ENCODE results near the gene NTRK1. TPM values are rescaled to one million over a fixed set of nuclear protein-coding genes. Genes with fewer than 3 reads are reported as not detected.

The NTRK1 gene
- total RNA-seq, 1 donor from 2014 or later, result not detected

GRCh38 chr1:156873659-156874058 is 13.0 kb downstream of the NTRK1 start:
- DNase-seq (ENCODE audit: low read depth), result no peak
- H3K4me3 ChIP-seq (ENCODE audit: low read depth, low read length), result no peak overlapping the region
- no peaks in the 10 kb centered on the region for H3K36me3 ChIP-seq (ENCODE audit: control insufficient read depth, insufficient read depth, low read length)
- TF ChIP-seq, protein P1, sequence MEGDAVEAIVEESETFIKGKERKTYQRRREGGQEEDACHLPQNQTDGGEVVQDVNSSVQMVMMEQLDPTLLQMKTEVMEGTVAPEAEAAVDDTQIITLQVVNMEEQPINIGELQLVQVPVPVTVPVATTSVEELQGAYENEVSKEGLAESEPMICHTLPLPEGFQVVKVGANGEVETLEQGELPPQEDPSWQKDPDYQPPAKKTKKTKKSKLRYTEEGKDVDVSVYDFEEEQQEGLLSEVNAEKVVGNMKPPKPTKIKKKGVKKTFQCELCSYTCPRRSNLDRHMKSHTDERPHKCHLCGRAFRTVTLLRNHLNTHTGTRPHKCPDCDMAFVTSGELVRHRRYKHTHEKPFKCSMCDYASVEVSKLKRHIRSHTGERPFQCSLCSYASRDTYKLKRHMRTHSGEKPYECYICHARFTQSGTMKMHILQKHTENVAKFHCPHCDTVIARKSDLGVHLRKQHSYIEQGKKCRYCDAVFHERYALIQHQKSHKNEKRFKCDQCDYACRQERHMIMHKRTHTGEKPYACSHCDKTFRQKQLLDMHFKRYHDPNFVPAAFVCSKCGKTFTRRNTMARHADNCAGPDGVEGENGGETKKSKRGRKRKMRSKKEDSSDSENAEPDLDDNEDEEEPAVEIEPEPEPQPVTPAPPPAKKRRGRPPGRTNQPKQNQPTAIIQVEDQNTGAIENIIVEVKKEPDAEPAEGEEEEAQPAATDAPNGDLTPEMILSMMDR (IDR thresholded peaks at IDR 0.05; ENCODE audit: insufficient read depth, low read length, poor library complexity, severe bottlenecking), result no peak
- H3K27me3 ChIP-seq (ENCODE audit: control insufficient read depth, insufficient read depth, low read length), result peaks cover 32% of the 10 kb centered on the region

DNA sequence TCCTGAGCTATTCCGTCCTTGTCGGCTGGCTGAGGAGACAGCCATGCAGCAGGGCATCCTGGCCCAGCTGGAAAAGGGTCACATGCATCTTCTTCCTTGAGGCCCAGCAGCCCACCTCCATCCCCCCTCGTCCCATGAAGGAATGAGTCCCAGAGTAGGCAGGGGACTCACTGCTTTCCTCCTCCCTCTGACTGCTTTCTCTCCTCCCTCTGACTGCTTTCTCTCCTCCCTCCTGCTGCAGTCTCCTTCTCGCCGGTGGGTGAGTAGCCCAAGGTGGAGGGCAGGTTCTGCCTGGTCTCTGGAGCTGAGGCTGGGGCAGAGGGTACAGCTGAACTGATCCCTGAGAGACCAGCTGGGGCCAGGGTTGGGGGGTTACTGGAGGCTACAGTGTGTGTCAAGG is 13.5 kb downstream of the NTRK1 start:
- Histone ChIP-seq H3K36me3 (ENCODE audit: control insufficient read depth, insufficient read depth, low read length) (no peaks in the 10 kb centered on the region), H3K4me3 (ENCODE audit: low read depth, low read length) (no peak overlapping the region), H3K27me3 (ENCODE audit: control insufficient read depth, insufficient read depth, low read length) (peaks cover 34% of the 10 kb centered on the region)
- TF ChIP-seq, protein P1 (IDR thresholded peaks at IDR 0.05; ENCODE audit: insufficient read depth, low read length, poor library complexity, severe bottlenecking), result no peak
- no peak for DNase-seq (ENCODE audit: low read depth)

- Histone ChIP-seq H3K27me3 (ENCODE audit: control insufficient read depth, insufficient read depth, low read length) (peaks cover 35% of the 10 kb centered on the region), H3K36me3 (ENCODE audit: control insufficient read depth, insufficient read depth, low read length) (no peaks in the 10 kb centered on the region), H3K4me3 (ENCODE audit: low read depth, low read length) (no peak overlapping the region)
These were observed 14.1 kb downstream of the NTRK1 start for GRCh38 chr1:156874572-156875340.

DNA sequence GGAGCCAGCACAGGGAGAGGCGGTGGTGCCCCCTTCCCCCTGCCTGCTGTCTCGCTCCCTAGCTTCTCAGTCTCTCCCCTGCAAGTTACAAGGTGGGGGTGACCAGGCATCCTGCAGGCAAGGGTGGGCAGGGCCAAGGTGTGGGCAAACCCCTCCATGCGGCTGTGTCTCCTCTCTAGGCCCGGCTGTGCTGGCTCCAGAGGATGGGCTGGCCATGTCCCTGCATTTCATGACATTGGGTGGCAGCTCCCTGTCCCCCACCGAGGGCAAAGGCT is 14.6 kb downstream of the NTRK1 start:
- no peak for DNase-seq (ENCODE audit: low read depth)
- TF ChIP-seq, protein P1 (IDR thresholded peaks at IDR 0.05; ENCODE audit: insufficient read depth, low read length, poor library complexity, severe bottlenecking), result no peak
- no peaks in the 10 kb centered on the region for H3K36me3 ChIP-seq (ENCODE audit: control insufficient read depth, insufficient read depth, low read length)
- H3K27me3 ChIP-seq (ENCODE audit: control insufficient read depth, insufficient read depth, low read length), result peaks cover 41% of the 10 kb centered on the region
- H3K4me3 ChIP-seq (ENCODE audit: low read depth, low read length), result no peak overlapping the region

More at GRCh38 chr1:156874572-156875340, 14.1 kb downstream of the NTRK1 start:
- DNase-seq (ENCODE audit: low read depth), result no peak
- TF ChIP-seq, protein P1 (IDR thresholded peaks at IDR 0.05; ENCODE audit: insufficient read depth, low read length, poor library complexity, severe bottlenecking), result no peak

GRCh38 chr1:156876281-156876680 is 15.6 kb downstream of the NTRK1 start:
- no peak for DNase-seq (ENCODE audit: low read depth)
- TF ChIP-seq, protein P1 (IDR thresholded peaks at IDR 0.05; ENCODE audit: insufficient read depth, low read length, poor library complexity, severe bottlenecking), result no peak
- H3K4me3 ChIP-seq (ENCODE audit: low read depth, low read length), result no peak overlapping the region
- H3K36me3 ChIP-seq (ENCODE audit: control insufficient read depth, insufficient read depth, low read length), result no peaks in the 10 kb centered on the region
- peaks cover 45% of the 10 kb centered on the region for H3K27me3 ChIP-seq (ENCODE audit: control insufficient read depth, insufficient read depth, low read length)

All from kidney epithelial cell (primary cell).